H9 (cell line): ENCODE data around the gene TIMELESS. TPM values are rescaled to one million over a fixed set of nuclear protein-coding genes. Genes with fewer than 3 reads are reported as not detected.

Experiments used
- DNase-seq: peaks from one replicate; pipeline ENCODE4 v3.0.0-alpha.2; 2017
- H2AFZ ChIP-seq: one replicate; pipeline ENCODE4 v1.6.1; 2013; ENCODE audit warnings: mild to moderate bottlenecking, low read length, control low read depth, moderate library complexity
- H2AK5ac ChIP-seq: 2 replicates; pipeline ENCODE4 v1.6.1; 2013; ENCODE audit warnings: low read length, control low read depth, mixed read lengths; ENCODE audit not compliant: insufficient read length
- H2BK120ac ChIP-seq: one replicate; pipeline ENCODE4 v1.6.1; 2013; ENCODE audit warnings: low read depth, mild to moderate bottlenecking, low read length, control low read depth, inconsistent platforms; ENCODE audit not compliant: poor library complexity, severe bottlenecking
- H2BK12ac ChIP-seq: 2 replicates; pipeline ENCODE4 v1.6.1; 2013; ENCODE audit warnings: low read length, control low read depth, mixed read lengths, low read depth; ENCODE audit not compliant: insufficient read length
- H2BK15ac ChIP-seq: 2 replicates; pipeline ENCODE4 v1.6.1; 2013; ENCODE audit warnings: low read depth, low read length, control low read depth
- H2BK20ac ChIP-seq: one replicate; pipeline ENCODE4 v1.6.1; 2013; ENCODE audit warnings: low read depth, mild to moderate bottlenecking, low read length, control low read depth, inconsistent platforms; ENCODE audit not compliant: poor library complexity, severe bottlenecking
- H2BK5ac ChIP-seq: 2 replicates; pipeline ENCODE4 v1.6.1; 2013; ENCODE audit warnings: low read length, control low read depth, mixed read lengths; ENCODE audit not compliant: insufficient read length
- H3K14ac ChIP-seq: 2 replicates; pipeline ENCODE4 v1.6.1; 2013; ENCODE audit warnings: low read length, control low read depth; ENCODE audit not compliant: insufficient read depth
- H3K18ac ChIP-seq: 2 replicates; pipeline ENCODE4 v1.6.1; 2013; ENCODE audit warnings: low read depth, mild to moderate bottlenecking, mixed read lengths, low read length, control low read depth; ENCODE audit not compliant: insufficient read length
- H3K23ac ChIP-seq: 2 replicates; pipeline ENCODE4 v1.6.1; 2013; ENCODE audit warnings: low read length, control low read depth, mixed read lengths, low read depth; ENCODE audit not compliant: insufficient read length
- H3K23me2 ChIP-seq: 2 replicates; pipeline ENCODE4 v1.6.1; 2013; ENCODE audit warnings: low read depth, mild to moderate bottlenecking, mixed read lengths, low read length, control low read depth; ENCODE audit not compliant: insufficient read length, poor library complexity, severe bottlenecking
- H3K27ac ChIP-seq: 2 replicates; pipeline ENCODE4 v1.5.1; 2013; ENCODE audit warnings: low read length, control low read depth, mixed read lengths, low read depth; ENCODE audit not compliant: insufficient read length
- H3K27me3 ChIP-seq: 2 replicates; pipeline ENCODE4 v1.6.1; 2013; ENCODE audit warnings: low read length, control low read depth, inconsistent platforms; ENCODE audit not compliant: insufficient read depth
- H3K4ac ChIP-seq: 2 replicates; pipeline ENCODE4 v1.6.1; 2013; ENCODE audit warnings: low read depth, mild to moderate bottlenecking, control low read depth, inconsistent platforms, low read length, moderate library complexity
- H3K4me1 ChIP-seq: 2 replicates; pipeline ENCODE4 v1.6.1; 2013; ENCODE audit warnings: low read length, control low read depth, inconsistent platforms; ENCODE audit not compliant: insufficient read depth
- H3K4me2 ChIP-seq: 2 replicates; pipeline ENCODE4 v1.6.1; 2013; ENCODE audit warnings: low read length, control low read depth, mixed read lengths; ENCODE audit not compliant: insufficient read length, insufficient read depth
- H3K56ac ChIP-seq: 2 replicates; pipeline ENCODE4 v1.6.1; 2013; ENCODE audit warnings: low read depth, mild to moderate bottlenecking, mixed read lengths, low read length, control low read depth; ENCODE audit not compliant: insufficient read length
- H3K79me1 ChIP-seq: 2 replicates; pipeline ENCODE4 v1.6.1; 2013; ENCODE audit warnings: low read depth, mild to moderate bottlenecking, moderate library complexity, low read length, control low read depth, inconsistent platforms; ENCODE audit not compliant: insufficient read depth, poor library complexity, severe bottlenecking
- H3K79me2 ChIP-seq: 2 replicates; pipeline ENCODE4 v1.6.1; 2013; ENCODE audit warnings: low read length, control low read depth, inconsistent platforms; ENCODE audit not compliant: insufficient read depth
- H3K9ac ChIP-seq: 2 replicates; pipeline ENCODE4 v1.6.1; 2013; ENCODE audit warnings: low read length, control low read depth, mixed read lengths; ENCODE audit not compliant: insufficient read length; ENCODE audit errors: extremely low read depth
- H3K9me3 ChIP-seq: one replicate; pipeline ENCODE4 v1.6.1; 2013; ENCODE audit warnings: low read depth, low read length, inconsistent platforms; ENCODE audit not compliant: control insufficient read depth
- H3T11ph ChIP-seq: one replicate; pipeline ENCODE4 v1.6.1; 2013; ENCODE audit warnings: mild to moderate bottlenecking, low read length, control low read depth, inconsistent platforms
- H4K20me1 ChIP-seq: one replicate; pipeline ENCODE4 v1.6.1; 2013; ENCODE audit not compliant: control insufficient read depth, insufficient read length, insufficient read depth
- H4K5ac ChIP-seq: 2 replicates; pipeline ENCODE4 v1.6.1; 2013; ENCODE audit warnings: low read depth, mild to moderate bottlenecking, mixed read lengths, low read length, control low read depth; ENCODE audit not compliant: insufficient read length
- H4K8ac ChIP-seq: replicated peaks from 2 replicates; pipeline ENCODE4 v1.6.1; 2013; ENCODE audit warnings: low read length, control low read depth, mixed read lengths, low read depth; ENCODE audit not compliant: insufficient read length
- H4K91ac ChIP-seq: 2 replicates; pipeline ENCODE4 v1.6.1; 2013; ENCODE audit warnings: low read depth, mild to moderate bottlenecking, moderate library complexity, mixed read lengths, low read length, control low read depth; ENCODE audit not compliant: insufficient read length
- H3K27ac Mint-ChIP-seq, 3 experiments: 2 replicates in 2 of 3; 3 replicates in 1 of 3; pipeline ENCODE4 v1.8.0; 2020 to 2021; ENCODE audit warnings: mixed read lengths in 3 of 3, mild to moderate bottlenecking in 1 of 3, moderate library complexity in 1 of 3
- H3K27me3 Mint-ChIP-seq: 2 replicates; pipeline ENCODE4 v1.8.0; 2021; ENCODE audit warnings: low read depth, mild to moderate bottlenecking, moderate library complexity, mixed read lengths
- H3K36me3 Mint-ChIP-seq, 3 experiments: 2 replicates in 2 of 3; 3 replicates in 1 of 3; pipeline ENCODE4 v1.8.0; 2020 to 2021; ENCODE audit warnings: low read depth in 3 of 3, mixed read lengths in 3 of 3; ENCODE audit not compliant: insufficient read depth in 1 of 3
- H3K4me1 Mint-ChIP-seq, 2 experiments: 2 replicates each; pipeline ENCODE4 v1.8.0; 2020; ENCODE audit warnings: mixed read lengths in 2 of 2
- H3K4me3 Mint-ChIP-seq, 2 experiments: 2 replicates in 1 of 2; 3 replicates in 1 of 2; pipeline ENCODE4 v1.8.0; 2020 to 2021; ENCODE audit warnings: mild to moderate bottlenecking in 2 of 2, mixed read lengths in 2 of 2, moderate library complexity in 1 of 2
- H3K9me3 Mint-ChIP-seq, 2 experiments: 2 replicates in 1 of 2; 3 replicates in 1 of 2; pipeline ENCODE4 v1.8.0; 2020; ENCODE audit warnings: mild to moderate bottlenecking in 2 of 2, mixed read lengths in 2 of 2, moderate library complexity in 1 of 2
- WGBS: extraction: QIAGEN DNeasy Blood & Tissue Kit; methylation state at CpG from one replicate; pipeline ENCODE4 v1.1.7; 2013; ENCODE audit warnings: missing lambda C conversion rate, low lambda C conversion rate, mixed read lengths; ENCODE audit not compliant: insufficient read length; ENCODE audit errors: extremely low coverage; 5-methylcytosine and 5-hydroxymethylcytosine counted together
- total RNA-seq: library from RNA; stranded (reverse); gene quantifications from 2 replicates; pipeline ENCODE4 v1.2.1, GENCODE V29; 2021
- TF ChIP-seq, protein P1 (sequence below): fragments of 200-600 bp; sonication (generic); conservative IDR thresholded peaks from 3 replicates; pipeline ENCODE4 v1.8.0; 2021; ENCODE audit warnings: antibody characterized with exemption, mild to moderate bottlenecking

Gene TIMELESS
- total RNA-seq, 1 experiment from 2014 or later: 68.0 TPM

DNA sequence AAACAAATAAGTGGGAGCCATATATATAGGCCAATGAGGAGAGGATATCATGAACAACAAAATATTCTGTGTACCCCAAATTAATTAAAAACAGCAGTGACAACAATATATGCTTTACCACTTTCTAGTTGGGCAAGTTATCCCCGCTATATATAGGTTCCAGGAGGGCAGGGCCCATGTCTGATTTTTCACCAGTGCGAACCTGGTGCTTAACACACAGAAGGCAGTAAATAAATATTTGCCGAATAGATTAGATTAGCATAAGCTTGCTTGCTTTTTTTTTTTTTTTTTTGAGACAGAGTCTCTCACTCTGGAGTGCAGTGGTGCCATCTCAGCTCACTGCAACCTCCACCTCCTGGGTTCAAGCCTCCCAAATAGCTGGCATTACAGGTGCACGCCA, 8.6 kb upstream of the TIMELESS start:
- Histone ChIP-seq H3K9ac (no peak overlapping the region), H4K5ac (no peak overlapping the region), H2AFZ (no peak overlapping the region), H3K4ac (no peak overlapping the region), H3K23ac (no peak overlapping the region), H3K79me2 (no peaks in the 10 kb centered on the region), H4K20me1 (no peaks in the 10 kb centered on the region), H2BK5ac (no peak overlapping the region), H3K4me2 (no peak overlapping the region), H3K27ac (no peak overlapping the region), H4K8ac (no peak overlapping the region), H2BK12ac (no peak overlapping the region), H2AK5ac (no peak overlapping the region), H3T11ph (no peak overlapping the region), H3K9me3 (no peaks in the 10 kb centered on the region), H3K14ac (no peak overlapping the region), H2BK15ac (no peak overlapping the region), H2BK20ac (no peak overlapping the region), H3K4me1 (no peaks in the 10 kb centered on the region), H3K23me2 (no peaks in the 10 kb centered on the region), H2BK120ac (no peak overlapping the region), H3K18ac (no peak overlapping the region), H3K79me1 (no peaks in the 10 kb centered on the region), H3K27me3 (no peaks in the 10 kb centered on the region), H3K56ac (no peak overlapping the region), H4K91ac (no peak overlapping the region)
- TF ChIP-seq, protein P1, sequence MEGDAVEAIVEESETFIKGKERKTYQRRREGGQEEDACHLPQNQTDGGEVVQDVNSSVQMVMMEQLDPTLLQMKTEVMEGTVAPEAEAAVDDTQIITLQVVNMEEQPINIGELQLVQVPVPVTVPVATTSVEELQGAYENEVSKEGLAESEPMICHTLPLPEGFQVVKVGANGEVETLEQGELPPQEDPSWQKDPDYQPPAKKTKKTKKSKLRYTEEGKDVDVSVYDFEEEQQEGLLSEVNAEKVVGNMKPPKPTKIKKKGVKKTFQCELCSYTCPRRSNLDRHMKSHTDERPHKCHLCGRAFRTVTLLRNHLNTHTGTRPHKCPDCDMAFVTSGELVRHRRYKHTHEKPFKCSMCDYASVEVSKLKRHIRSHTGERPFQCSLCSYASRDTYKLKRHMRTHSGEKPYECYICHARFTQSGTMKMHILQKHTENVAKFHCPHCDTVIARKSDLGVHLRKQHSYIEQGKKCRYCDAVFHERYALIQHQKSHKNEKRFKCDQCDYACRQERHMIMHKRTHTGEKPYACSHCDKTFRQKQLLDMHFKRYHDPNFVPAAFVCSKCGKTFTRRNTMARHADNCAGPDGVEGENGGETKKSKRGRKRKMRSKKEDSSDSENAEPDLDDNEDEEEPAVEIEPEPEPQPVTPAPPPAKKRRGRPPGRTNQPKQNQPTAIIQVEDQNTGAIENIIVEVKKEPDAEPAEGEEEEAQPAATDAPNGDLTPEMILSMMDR: no peak
- no CpG with 5 or more reads among the region's 4 CpGs for WGBS
- Mint-ChIP-seq H3K27me3 (peaks cover 8% of the 10 kb centered on the region), H3K9me3 (no peaks in the 10 kb centered on the region; a peak in 1 of 5 replicates), H3K36me3 (no peaks in the 10 kb centered on the region; a peak in 1 of 7 replicates), H3K4me3 (no peak overlapping the region), H3K27ac (no peak overlapping the region), H3K4me1 (peaks cover 27 to 31% of the 10 kb centered on the region in 2 experiments)
- DNase-seq: no peak
